Astrocyte of the spinal cord (primary cell): ENCODE results near the gene DNASE1L1.

Source experiments
- DNase-seq: peaks from one replicate; pipeline ENCODE4 v3.0.0; 2011; ENCODE audit warnings: low read depth, low spot score
- H3K4me3 ChIP-seq: 2 replicates; pipeline ENCODE4 v1.5.1; 2011; ENCODE audit warnings: low read depth, mild to moderate bottlenecking, low read length, moderate library complexity
- CTCF ChIP-seq: IDR thresholded peaks from 2 replicates; pipeline ENCODE4 v1.5.1; 2012; ENCODE audit warnings: low read depth, mild to moderate bottlenecking, low read length, inconsistent platforms
- in situ Hi-C: cut with HindIII; loops from 2 replicates; pipeline ENCODE4 v1.10.0; 2017; ENCODE audit warnings: low sequenced_read_pairs

DNASE1L1 gene

GRCh38 chrX:154430916-154431315 is 21.9 kb upstream of the DNASE1L1 start:
- no peak for TF ChIP-seq CTCF
- no peak overlapping the region for H3K4me3 ChIP-seq
- in situ Hi-C loops: no loop called here
- no peak for DNase-seq

DNA sequence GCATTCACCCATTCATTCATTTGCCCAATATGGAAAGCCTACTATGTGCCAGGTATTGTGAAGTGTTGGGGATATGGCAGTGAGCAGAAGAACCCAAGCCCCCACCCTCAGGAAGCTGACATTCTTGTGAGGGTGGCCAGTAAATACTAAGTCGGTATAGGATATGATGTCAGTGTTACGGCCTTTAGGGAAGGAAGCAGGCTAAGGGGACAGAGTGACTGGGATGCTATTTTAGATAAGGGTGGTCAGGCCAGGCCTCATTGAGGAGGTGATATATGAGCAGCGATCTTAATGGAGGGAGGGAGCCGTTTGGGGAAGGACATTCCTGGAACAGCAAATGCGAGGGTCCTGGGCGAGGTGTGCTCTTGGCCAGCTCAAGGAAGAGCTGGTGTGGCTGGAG is 21.4 kb upstream of the DNASE1L1 start:
- TF ChIP-seq CTCF: no peak
- no peak overlapping the region for H3K4me3 ChIP-seq
- in situ Hi-C loops: no loop called here
- DNase-seq: no peak

- TF ChIP-seq CTCF: no peak
- H3K4me3 ChIP-seq: no peak overlapping the region
- no peak for DNase-seq
- in situ Hi-C loops: no loop called here
Measured at GRCh38 chrX:154429711-154430110, 20.7 kb upstream of the DNASE1L1 start.

- DNase-seq: peak; percentile 94
- TF ChIP-seq CTCF: no peak
- H3K4me3 ChIP-seq: peak within 1 kb of the TSS; percentile 63
- in situ Hi-C loops: no loop called here
Measured at GRCh38 chrX:154428176-154429171, 19.4 kb upstream of the DNASE1L1 start, which contains the start of gene ATP6AP1. Gene ATP6AP1, plus strand, starts transcription at chrX:154428677. Its CDS starts 16 bp downstream, at chrX:154428693.

DNA sequence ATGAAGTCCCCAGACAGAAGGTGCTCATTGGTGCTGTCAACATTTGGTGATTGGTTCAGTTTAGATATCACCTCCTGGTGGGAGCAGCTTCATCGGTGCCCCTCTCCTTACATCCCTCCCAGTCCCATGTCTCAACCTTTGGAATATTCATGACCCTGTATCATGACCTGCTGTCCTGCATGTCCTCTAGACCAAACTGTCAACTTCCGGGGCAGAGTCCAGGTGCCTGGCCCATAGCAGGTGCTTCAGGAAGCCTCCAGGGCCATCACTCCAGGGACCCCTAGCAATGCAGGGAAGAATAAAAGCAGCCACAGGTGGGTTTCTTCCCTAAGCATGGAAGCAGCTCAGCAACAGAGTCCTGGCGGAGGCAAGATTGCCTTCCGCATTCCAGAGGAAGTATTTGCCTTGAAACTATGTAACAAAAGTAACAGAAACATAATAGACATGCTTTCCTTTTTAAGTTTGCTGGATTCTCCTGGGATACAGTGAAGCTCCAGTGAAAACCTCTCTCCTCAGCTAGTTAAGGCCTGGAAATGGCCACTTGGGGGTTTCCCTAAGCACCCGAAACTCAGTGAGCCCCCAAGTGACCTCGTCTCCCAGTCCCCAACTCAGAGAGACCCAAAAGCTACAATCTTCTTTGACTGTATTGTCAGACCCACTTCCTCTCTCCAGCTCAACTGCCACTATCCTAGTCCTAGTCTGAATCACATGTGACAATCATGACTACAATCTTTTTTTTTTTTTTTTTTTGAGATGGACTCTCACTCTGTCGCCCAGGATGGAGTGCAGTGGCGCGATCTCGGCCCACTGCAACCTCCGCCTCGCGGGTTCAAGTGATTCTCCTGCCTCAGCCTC is 18.1 kb upstream of the DNASE1L1 start:
- no peak for DNase-seq
- in situ Hi-C loops: no loop called here
- no peak overlapping the region for H3K4me3 ChIP-seq
- no peak for TF ChIP-seq CTCF

DNA sequence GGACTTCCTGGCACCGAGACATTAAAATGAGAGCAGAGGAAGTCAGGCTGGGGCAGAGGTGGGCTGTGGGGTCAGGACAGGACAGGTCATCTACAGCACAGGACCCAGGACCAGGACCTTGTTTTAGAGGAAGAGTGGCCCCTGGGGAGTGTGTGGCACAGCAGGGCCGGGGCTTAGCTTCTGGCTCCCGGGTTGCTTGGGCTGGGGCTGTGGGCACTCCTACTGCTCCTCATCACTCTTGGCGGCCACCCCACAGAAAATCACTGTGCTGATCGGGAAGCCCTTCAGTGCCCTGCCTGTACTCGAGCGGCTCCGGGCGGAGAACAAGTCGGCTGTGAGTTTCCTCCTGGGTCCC is 11.3 kb upstream of the DNASE1L1 start:
- in situ Hi-C loops: no loop called here
- no peak overlapping the region for H3K4me3 ChIP-seq
- no peak for TF ChIP-seq CTCF
- DNase-seq: no peak
